GM12873 (cell line): Measurements from ENCODE around the gene PDLIM7.

ENCODE experiments used
- TF ChIP-seq, protein P1 (sequence below): IDR thresholded peaks from 2 replicates; pipeline ENCODE4 v1.5.1; 2012; ENCODE audit warnings: low read depth, mild to moderate bottlenecking, moderate library complexity, low read length, control low read depth; ENCODE audit not compliant: insufficient read depth; ENCODE audit errors: missing control alignments

The PDLIM7 gene

DNA sequence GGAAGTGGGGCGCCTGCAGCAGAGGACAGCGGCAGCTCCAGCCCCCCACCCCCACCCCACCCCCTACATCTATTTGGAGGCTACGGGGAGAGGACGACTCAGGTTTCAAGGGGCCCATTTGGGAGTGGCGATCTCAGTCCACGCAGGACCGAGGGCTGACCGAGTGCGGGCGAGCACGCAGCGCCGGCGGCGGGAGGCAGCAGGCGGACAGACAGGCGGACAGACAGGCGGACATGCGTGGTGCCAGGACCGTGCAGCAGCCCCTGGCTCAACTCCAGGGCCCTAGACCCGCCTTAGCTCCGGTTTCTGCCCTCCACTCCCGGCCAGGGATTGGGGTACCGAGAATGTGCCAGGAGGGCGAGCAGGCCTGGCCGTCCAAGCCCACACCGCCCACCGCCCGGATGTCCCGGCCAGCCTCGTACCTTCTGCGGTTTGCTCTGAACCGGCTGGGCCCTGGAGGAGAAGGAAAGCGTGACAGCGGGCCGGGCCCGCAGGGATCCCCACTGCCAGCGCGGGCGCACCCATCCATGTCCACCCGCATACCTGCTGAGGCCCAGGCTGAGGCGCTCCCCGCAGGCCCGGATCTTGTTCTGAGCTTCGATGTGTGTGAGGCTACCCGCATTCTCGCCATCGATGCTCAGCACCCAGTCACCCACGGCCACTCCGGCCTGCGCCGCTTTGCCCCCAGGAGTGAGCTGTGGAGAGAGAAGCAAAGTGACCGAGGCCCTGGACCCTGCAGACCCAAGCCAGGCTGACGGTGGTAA, 5.2 kb downstream of the PDLIM7 start:
- TF ChIP-seq, protein P1, sequence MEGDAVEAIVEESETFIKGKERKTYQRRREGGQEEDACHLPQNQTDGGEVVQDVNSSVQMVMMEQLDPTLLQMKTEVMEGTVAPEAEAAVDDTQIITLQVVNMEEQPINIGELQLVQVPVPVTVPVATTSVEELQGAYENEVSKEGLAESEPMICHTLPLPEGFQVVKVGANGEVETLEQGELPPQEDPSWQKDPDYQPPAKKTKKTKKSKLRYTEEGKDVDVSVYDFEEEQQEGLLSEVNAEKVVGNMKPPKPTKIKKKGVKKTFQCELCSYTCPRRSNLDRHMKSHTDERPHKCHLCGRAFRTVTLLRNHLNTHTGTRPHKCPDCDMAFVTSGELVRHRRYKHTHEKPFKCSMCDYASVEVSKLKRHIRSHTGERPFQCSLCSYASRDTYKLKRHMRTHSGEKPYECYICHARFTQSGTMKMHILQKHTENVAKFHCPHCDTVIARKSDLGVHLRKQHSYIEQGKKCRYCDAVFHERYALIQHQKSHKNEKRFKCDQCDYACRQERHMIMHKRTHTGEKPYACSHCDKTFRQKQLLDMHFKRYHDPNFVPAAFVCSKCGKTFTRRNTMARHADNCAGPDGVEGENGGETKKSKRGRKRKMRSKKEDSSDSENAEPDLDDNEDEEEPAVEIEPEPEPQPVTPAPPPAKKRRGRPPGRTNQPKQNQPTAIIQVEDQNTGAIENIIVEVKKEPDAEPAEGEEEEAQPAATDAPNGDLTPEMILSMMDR: no peak

DNA sequence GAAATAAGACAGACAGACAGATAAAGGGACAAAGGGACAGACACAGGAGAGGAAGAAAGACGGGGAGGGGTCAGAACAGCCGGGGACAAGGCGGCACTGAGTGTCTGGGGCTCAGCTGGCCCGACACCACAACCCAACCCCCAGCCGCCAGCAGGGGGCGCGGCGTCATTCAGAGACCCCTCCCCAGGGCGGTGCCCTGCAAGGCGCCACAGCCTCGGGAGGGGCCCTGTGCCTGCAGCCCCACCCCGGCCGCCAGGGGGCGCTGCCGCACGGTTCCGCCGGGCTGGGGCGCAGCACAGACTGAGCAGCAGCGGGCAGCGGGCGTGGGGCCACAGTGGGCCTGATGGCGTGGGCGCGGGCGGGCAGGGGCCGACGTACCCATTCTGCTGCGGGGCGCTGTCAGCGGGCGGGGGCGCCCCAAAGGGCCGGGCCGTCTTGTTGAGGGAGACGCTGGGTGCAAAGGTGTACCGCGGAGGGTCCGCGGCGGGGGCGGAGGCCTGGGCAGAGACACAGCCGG, 5.9 kb downstream of the PDLIM7 start:
- TF ChIP-seq, protein P1: peak; percentile 60

DNA sequence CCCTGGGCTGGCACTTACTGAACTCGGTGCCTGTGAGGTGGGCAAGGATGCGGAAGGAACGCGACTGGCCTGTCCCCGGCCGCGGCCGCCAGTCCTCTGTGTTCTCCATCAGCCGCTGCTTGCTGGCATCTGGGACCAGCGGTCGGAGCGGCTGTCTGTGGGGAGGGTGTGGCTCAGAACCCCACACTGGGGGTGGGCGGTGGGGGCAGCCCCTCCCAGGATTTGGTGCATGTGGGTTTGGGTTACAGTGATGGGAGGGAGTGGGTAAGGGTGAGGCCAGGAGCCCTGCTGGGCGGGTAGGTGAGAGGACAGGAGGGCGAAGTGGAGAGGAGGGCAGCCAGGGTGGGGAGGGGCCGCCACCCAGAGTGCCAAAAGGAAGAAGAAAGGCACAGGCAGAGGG, 6.4 kb downstream of the PDLIM7 start:
- TF ChIP-seq, protein P1: no peak

DNA sequence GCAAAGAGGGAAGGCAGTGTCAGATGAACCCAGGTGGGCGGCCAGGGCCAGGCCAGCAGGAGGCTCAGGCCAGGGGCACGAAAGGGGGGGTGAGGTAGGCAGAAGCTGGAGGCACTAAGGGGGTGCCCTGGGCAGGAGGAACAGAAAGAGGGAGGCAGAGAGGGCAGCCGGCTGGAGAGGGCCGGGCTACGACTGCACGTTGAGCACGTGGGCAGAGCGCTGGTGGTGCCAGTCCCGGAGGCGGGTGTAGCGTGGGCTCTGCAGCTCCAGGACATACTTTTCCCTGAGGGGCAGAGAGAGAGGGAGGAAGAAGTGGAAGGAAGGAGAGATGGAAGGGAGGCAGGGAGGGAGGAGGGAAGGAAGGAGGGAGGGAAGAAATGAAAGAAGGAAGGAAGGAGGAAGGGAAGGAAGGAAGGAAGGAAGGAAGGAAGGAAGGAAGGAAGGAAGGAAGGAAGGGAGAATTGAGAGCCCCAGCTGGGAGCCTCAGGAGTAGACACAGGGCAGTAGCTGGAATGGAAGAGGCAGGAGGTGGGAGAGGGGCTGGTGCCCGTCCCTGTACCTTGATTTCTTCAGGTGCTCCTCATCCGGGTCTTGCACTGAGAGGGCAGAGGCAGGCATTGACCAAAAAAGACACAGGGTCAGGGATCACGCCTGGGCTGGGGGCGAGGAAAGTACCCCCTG, 7.0 kb downstream of the PDLIM7 start:
- TF ChIP-seq, protein P1: no peak

DNA sequence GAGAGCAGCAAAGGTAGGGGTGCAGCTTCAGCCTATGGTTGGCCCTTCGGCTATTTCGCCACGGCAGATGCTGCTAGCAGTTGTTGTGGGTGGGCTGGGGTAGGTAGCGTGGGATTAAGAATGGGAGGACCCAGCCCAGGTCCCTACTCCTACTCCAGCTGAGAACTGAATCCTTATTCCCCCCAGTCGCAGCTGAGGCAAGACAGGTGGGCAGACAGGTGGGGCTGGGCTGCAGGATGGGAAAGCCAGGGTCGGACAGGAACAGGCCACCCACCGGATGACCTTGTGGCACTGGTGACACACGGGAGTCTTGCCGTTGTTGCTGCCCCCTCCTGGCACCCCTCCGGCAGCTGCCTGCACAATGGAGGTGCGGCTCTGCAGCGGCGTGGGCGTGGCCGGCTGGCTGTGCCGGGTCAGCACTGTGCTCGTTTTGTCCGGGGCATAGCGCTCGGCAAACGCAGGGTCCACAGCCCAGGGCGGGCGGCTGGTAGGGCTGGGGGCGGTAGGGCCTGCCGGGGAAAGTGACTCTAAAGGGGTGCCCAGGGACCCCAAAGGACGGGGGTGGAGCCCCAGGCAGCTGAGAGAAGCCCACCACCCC, 8.2 kb downstream of the PDLIM7 start:
- TF ChIP-seq, protein P1: no peak

DNA sequence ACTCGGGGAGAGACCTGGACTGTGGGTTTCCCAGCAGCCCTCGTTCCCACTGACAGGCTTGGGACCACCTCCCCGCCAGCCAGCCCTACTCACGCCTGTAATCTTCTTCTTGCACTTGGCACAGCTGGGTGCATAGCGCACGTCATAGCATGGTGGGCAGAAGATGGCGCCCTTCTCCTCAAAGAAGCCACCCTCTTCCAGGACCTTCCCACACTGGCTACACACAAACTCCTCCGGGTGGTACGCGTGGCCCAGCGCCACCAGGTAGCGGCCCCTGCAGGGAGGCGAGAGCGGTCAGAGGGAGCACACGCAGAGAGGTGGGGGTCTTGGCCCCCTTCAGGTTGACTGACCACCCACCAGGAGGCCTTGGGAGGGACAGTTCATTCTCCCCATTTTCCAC, 9.4 kb downstream of the PDLIM7 start:
- TF ChIP-seq, protein P1: peak; percentile 31

DNA sequence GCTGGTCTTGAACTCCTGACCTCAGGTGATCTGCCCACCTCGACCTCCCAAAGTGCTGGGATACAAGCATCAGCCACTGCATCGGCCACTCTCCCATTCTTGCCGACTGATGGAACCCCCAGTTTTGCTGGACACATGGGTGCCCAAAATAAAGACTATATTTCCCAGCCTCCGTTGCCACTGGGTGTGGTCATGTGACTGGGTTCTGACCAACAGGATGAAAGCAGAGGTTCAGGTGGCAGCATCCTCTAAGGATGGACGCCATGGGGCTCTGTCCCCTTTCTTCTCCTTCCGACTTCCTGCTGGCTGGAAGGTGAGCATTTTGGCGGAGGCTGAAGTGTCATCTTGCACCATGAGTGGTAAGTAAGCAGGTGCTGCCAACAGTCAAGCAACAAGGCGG, 10.3 kb downstream of the PDLIM7 start:
- TF ChIP-seq, protein P1: no peak
